Fibroblast of lung (primary cell): ENCODE measurements around the gene PTX4. TPM values are rescaled to one million over a fixed set of nuclear protein-coding genes. Genes with fewer than 3 reads are reported as not detected.

Experiments
- DNase-seq, 2 donors: peaks; one replicate each; pipeline versions ENCODE4 v3.0.0 to v3.0.0-alpha.2; 2010; ENCODE audit warnings: low read depth in 2 of 2
- H2AFZ ChIP-seq: 2 replicates; pipeline ENCODE4 v1.5.1; 2012; ENCODE audit warnings: low read length, control low read depth, inconsistent platforms
- H3K27ac ChIP-seq: 2 replicates; pipeline ENCODE4 v1.5.1; 2011; ENCODE audit warnings: low read length, control low read depth; ENCODE audit not compliant: insufficient read depth
- H3K27me3 ChIP-seq: 2 replicates; pipeline ENCODE4 v1.5.1; 2011; ENCODE audit warnings: mild to moderate bottlenecking, low read length; ENCODE audit not compliant: control insufficient read depth, insufficient read depth
- H3K36me3 ChIP-seq: 2 replicates; pipeline ENCODE4 v1.5.1; 2011; ENCODE audit warnings: low read length; ENCODE audit not compliant: control insufficient read depth, insufficient read depth
- H3K4me1 ChIP-seq: 2 replicates; pipeline ENCODE4 v1.5.1; 2011; ENCODE audit warnings: low read length; ENCODE audit not compliant: control insufficient read depth, insufficient read depth; ENCODE audit errors: extremely low read depth
- H3K4me2 ChIP-seq: 2 replicates; pipeline ENCODE4 v1.5.1; 2011; ENCODE audit warnings: low read length, control low read depth; ENCODE audit not compliant: insufficient read depth; ENCODE audit errors: extremely low read depth
- H3K4me3 ChIP-seq, 4 experiments: fragments of 200-600 bp in 1 of 4; sonication (generic) in 1 of 4; replicated peaks in 1 of 4; 2 replicates each; pipeline ENCODE4 v1.5.1; 2011 to 2016; ENCODE audit warnings: low read length in 4 of 4, low read depth in 3 of 4, mild to moderate bottlenecking in 3 of 4, control low read depth in 2 of 4, inconsistent platforms in 1 of 4, mixed read lengths in 1 of 4; ENCODE audit not compliant: insufficient read depth in 1 of 4; ENCODE audit errors: control extremely low read depth in 1 of 4
- H3K79me2 ChIP-seq: 2 replicates; pipeline ENCODE4 v1.5.1; 2012; ENCODE audit warnings: mild to moderate bottlenecking, low read length, inconsistent platforms; ENCODE audit not compliant: control insufficient read depth, insufficient read depth
- H3K9ac ChIP-seq: 2 replicates; pipeline ENCODE4 v1.5.1; 2011; ENCODE audit warnings: mild to moderate bottlenecking, low read length, control low read depth; ENCODE audit not compliant: insufficient read depth
- H3K9me3 ChIP-seq: 2 replicates; pipeline ENCODE4 v1.5.1; 2012; ENCODE audit warnings: low read depth, low read length; ENCODE audit not compliant: control insufficient read depth, insufficient read depth
- H4K20me1 ChIP-seq: 2 replicates; pipeline ENCODE4 v1.5.1; 2011; ENCODE audit warnings: low read length; ENCODE audit not compliant: control insufficient read depth, insufficient read depth; ENCODE audit errors: extremely low read depth
- CTCF ChIP-seq, 2 donors: IDR thresholded peaks in 1 of 2; conservative IDR thresholded peaks in 1 of 2; 1 replicate in 1 of 2; 2 replicates in 1 of 2; pipeline ENCODE4 v1.5.1; 2011 to 2012; ENCODE audit warnings: low read length in 2 of 2, control low read depth in 1 of 2, inconsistent platforms in 1 of 2, low read depth in 1 of 2, mild to moderate bottlenecking in 1 of 2
- EZH2 ChIP-seq: IDR thresholded peaks from 2 replicates; pipeline ENCODE4 v1.5.1; 2012; ENCODE audit warnings: low read length, control low read depth, mild to moderate bottlenecking; ENCODE audit errors: missing control alignments
- polyA plus RNA-seq, 2 donors: library from polyadenylated mRNA; depleted of rRNA in 1 of 2; stranded (reverse) in 1 of 2; unstranded in 1 of 2; fragments of >200 nt; gene quantifications; 2 replicates each; pipeline ENCODE4 v1.2.1, GENCODE V29; 2011 to 2012; ENCODE audit warnings: missing spikeins in 1 of 2
- total RNA-seq: library from RNA; depleted of rRNA; stranded (reverse); fragments of >200 nt; gene quantifications from 2 replicates; pipeline ENCODE4 v1.2.1, GENCODE V29; 2014

Gene PTX4
- total and polyA plus RNA-seq, 2 donors (not counting 1 experiment from before 2014, with no cell fraction given), result not detected

- H3K27me3 ChIP-seq, result no peaks in the 10 kb centered on the region
- H3K36me3 ChIP-seq, result no peaks in the 10 kb centered on the region
- no peak overlapping the region for H3K4me3 ChIP-seq
- H4K20me1 ChIP-seq, result no peaks in the 10 kb centered on the region
- no peak overlapping the region for H3K4me2 ChIP-seq
- no peak overlapping the region for H3K9ac ChIP-seq
- H3K27ac ChIP-seq, result no peak overlapping the region
- no peak for TF ChIP-seq EZH2
- TF ChIP-seq CTCF (conservative IDR thresholded peaks at IDR 0.05 in 1 of 2, IDR thresholded peaks at IDR 0.05 in 1 of 2; ENCODE audit: low read depth in 1 of 2, low read length in 2 of 2), result no peak
- H3K79me2 ChIP-seq, result no peaks in the 10 kb centered on the region
- DNase-seq, result no peak
- H3K4me1 ChIP-seq, result peaks cover 23% of the 10 kb centered on the region
- H2AFZ ChIP-seq, result no peak overlapping the region
- no peaks in the 10 kb centered on the region for H3K9me3 ChIP-seq
Observed at GRCh38 chr16:1528921-1529537, 40.3 kb upstream of the PTX4 start.

GRCh38 chr16:1527836-1528811 lies 39.4 kb upstream of the PTX4 start:
- Histone ChIP-seq H3K4me2 (no peak overlapping the region), H3K27me3 (no peaks in the 10 kb centered on the region)

More at GRCh38 chr16:1527836-1528811, 39.4 kb upstream of the PTX4 start:
- Histone ChIP-seq H3K9me3 (no peaks in the 10 kb centered on the region), H3K9ac (no peak overlapping the region), H3K27ac (no peak overlapping the region), H3K79me2 (no peaks in the 10 kb centered on the region), H2AFZ (no peak overlapping the region), H3K36me3 (no peaks in the 10 kb centered on the region), H3K4me1 (peaks cover 20% of the 10 kb centered on the region), H3K4me3 (no peak overlapping the region), H4K20me1 (no peaks in the 10 kb centered on the region)
- no peak for DNase-seq
- no peak for TF ChIP-seq CTCF (conservative IDR thresholded peaks at IDR 0.05 in 1 of 2, IDR thresholded peaks at IDR 0.05 in 1 of 2; ENCODE audit: low read depth in 1 of 2, low read length in 2 of 2)
- no peak for TF ChIP-seq EZH2
